ENCODE results near the gene PLXNA2.

Gene PLXNA2

DNA sequence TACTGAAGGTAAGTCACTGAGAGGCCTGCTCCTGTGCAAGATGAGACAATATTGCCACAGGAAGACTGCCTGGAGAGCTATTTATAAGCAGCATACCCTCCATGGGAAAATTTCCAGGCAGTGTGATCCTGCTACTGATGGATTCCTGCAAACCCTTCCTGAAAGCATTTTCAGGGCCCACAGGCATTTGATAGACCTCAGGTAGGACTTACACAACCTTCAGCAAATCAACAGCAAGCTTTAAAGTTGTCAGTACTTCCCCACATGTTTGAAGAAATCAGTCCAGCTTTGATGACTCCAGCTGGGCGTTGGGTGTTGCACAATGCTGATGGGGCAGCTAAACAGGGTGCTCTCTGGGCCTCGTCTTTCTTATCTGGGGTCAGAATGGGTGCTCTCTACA is 108.8 kb downstream of the PLXNA2 start:
- DNase-seq = no peak

DNA sequence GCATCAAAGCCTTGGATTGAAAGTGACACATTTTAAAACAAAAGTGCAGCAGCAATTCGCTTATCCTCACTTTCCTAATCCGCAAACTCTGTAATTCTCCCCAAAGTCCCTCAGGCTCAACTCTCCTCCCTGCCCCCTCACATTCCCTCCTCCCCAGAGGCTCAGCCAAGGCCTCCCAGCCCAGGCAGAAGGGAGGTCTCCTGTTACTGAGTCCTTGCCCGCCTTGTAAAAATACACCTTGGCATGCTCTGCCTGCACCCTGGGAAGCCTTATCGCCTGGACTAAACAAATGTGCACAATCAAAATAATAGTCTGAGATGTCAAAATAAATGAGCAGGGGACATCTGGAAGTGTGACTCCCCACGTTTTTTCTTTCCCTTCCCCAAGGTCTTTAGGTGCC is 109.7 kb downstream of the PLXNA2 start:
- no peak for DNase-seq

DNA sequence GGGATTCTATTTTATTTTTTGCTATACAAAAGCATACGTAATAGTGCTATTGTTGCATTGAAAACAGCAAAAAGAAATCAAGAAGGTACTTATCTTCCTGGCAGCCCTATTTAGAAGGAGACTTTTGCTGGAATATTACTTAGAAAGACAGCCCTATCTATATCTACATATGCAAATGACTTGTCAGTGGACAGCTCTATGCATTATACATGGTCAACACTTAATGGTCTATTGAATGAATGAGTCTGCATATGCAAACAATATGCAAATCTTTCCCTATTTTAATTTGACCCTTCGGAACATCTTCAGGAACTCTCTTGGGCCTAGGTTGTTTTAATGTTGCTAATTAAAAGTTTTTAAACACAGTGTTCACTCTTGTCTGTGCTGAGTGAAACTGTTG is 110.8 kb downstream of the PLXNA2 start:
- DNase-seq = no peak

DNA sequence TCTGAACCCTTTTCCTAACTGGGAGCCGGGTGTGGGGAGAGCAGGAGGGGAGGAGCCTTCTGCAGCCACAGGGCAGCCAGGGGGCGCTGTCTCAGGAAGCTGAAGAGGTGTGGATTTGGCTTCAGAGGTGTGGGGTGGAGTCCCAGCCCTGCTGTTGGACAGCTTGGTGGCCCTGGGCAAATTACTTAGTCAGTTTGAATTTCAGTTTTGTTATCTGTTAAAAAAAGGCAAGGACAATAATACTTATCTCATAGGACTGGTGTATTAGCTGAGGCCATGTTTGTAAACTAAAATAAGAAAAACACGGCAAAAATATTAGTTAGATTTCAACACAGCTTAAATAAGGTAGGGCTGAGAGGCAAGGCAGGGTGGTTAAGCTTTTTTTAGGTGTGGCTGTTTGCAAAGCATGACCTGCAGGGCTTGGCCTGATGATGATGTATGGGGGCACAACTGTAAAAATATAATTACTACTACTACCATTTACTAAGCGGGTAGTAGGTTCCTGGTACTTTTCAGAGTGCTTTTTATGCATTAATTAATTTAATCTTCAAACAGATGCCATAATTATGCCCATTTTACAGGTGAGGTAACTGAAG is 111.8 kb downstream of the PLXNA2 start:
- peak; percentile 39 for DNase-seq

DNA sequence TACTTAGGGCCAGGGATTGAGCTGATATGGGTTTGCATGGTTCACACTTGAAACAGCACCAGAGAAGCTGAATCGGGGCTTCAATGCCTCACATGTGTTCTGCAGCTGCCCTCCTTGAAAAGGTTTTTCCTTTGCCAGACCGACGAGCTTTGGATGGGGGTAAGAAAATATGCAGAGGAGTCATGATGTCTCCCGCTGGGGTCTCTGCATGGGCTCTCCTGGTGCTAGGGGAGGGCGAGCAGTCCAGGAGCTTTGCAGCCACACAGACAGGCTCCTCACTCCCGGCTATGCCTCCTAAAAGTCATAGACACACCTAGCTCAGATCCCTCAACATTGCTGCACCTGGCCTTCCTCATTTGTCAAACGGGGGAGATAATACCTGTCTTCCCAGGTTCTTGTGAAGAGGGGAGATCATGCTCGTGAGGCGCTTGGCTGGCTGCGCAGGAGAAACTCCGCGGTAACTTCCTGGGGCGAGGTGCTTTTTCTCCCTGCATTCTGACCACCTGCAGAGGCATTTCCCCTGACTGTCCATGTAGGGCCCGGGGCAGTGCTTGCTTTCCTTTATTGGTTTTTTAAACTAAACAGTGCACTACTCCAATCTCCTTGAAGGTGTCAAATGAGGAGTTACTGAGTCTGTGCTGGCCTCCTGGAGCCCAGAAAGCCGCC is 112.4 kb downstream of the PLXNA2 start:
- no peak for DNase-seq

DNA sequence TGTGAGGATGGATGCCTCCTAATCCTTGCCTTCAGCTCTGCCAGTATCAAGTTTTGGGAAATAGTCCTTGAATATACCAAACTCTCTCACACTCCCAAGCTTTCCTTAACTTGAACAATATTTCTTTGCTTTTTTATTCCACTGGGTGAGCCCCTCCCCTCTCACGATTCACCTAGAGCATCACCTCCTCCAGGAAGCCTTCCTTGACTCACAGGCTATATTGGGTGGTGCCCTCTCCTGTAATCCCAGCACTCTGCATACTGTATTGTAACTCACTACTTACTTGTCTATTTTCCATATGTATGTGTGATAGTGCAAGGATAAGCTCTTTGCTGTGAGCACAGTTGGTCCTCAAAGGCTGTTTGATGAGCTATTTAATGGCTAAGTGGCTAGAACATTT is 114.7 kb downstream of the PLXNA2 start:
- no peak for DNase-seq

DNA sequence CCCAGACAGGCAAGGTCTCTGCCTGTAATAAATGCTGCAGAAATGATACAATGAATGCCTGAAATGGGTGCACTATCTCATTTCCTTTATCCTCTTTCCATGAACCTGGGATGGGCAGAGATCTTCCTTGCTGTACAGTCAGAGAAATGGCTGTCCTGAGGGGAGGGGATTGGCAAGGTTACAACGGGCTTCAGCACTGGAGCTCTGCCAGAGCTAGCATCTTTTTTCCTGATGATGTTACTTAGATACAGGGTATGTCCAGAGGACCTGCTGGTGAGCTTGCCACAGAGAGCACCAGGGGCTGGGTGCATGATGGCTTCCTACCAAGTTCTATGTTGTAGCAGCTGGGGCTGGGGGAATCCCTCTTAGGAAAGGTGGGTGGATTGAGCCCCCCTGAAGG is 115.1 kb downstream of the PLXNA2 start:
- no peak for DNase-seq

DNA sequence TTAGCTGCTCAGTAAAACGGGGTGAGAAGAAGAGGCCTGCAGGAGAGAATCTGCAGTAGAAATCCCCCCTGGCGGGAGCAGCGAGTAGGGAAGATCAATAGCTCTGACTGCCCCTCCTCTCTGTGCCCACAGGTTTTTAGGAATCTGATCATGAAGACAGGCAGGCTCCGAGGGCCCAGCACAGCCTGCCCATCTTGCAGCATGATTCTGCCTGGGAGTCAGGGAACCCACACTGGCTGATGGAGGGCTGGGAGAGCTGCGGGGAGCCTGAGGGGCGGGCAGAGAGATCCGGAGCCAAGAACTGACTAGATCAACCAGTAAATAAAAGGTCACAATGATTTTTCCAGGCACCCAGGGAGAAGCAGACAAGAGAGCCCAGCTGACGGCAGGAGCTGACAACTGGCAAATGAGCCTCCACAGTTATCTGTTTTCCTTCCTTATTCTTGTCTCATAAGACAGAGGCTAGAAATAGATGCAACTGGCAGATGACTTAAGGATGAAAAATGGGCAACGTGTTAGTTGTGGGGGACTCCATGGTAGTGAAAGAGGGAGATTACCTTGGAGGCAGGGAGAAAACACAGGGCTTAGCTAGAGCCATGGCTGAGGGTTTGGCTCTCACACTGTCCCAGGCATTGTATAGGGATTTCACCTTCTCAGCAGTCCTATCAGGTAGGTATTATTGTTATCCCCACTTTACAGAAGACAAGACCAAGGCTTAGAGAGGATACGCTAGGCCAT is 116.2 kb downstream of the PLXNA2 start:
- no peak for DNase-seq

DNA sequence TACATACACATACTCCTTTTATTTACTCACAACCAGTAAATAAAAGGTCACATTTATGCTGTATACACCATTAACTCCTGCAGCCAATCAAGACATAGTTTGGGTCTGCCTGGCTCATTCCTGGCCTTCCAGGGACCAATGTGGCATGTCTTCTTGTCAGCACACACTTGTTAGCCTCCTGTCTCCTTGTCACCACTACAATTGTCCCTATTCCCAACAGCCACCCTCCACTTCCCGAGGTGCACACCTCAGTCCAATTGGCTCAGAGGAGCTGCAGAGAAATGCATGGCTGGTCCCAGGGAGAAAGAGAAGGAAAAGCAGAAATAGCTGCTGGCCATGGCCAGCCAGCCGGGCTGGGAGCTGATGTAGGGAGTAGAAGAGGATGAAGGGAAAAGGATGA is 116.9 kb downstream of the PLXNA2 start:
- no peak for DNase-seq

DNA sequence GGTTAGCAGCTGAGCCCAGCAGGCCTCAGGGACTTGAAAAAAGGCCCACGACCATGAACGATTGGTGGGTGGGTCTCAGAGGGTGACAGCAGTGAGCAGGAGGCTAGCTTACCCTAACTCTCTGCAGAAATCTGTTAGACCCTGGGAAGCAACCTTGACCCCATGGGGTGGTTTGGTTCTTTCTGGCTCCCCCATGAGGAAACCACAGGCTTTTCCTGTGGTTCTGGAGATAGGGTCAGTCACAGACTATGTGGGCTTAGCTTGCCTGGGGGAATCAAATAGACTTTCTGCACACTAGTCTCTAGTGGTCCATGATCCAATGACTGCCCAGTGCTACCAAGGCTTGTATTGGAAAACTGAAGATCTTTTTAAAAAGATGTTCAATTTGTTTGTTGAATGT is 118.1 kb downstream of the PLXNA2 start:
- DNase-seq = no peak

DNA sequence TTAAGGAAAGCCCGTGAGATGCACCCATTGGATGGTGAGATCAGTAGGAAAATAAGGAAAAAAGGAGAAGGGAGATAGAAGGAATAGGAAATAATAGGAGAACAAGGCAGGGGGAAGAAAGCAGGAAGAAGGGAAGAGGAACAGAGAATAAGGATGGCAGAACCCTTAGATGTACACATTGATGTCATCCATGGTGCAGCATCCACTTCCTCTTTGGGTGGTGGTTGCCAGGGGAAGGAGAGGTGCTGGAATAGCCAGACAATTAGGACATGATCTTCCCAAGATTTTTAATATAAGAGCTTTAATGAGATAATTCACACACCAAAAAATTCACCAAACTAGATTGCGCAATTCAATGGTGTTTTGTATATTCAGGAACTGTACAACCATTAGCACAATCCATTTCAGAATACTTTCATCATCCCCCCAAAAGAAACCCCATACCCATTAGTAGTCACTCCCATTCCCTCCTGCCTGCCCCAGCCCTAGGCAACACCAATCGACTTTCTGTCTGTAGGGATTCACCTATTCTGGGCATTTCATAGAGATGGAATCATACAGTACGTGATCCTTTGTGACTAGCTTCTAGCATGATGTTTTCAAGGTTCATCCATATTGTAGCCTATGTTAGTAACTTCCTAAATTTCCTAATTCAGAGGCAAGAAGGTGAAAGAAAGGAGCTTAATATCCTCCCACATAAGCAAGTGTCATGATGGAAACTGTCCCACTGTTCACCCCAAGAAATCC is 121.4 kb downstream of the PLXNA2 start:
- no peak for DNase-seq

DNA sequence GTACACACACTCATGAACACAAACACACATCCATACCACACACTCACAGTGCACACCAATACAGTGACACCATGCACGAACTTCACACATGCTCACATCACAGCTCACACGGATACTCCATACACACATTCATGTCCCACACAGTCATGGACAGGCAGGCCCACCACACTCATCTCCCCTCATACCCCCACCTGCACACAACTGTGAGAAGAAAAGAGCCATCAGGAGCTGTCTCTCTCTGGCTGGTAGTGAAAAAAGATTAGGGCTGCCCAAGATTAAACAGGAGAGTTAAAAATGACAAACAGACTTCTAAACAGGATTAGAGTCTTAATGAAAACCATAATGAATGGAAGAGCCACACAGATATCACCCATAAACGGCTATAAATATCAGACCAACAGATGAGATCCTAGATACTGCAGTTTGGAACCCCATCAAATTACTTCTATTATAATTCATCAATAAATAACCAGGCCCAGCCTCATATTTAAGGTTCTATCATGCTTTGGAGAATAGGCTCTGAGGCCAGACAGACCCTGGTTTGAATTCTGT is 122.3 kb downstream of the PLXNA2 start:
- no peak for DNase-seq

DNA sequence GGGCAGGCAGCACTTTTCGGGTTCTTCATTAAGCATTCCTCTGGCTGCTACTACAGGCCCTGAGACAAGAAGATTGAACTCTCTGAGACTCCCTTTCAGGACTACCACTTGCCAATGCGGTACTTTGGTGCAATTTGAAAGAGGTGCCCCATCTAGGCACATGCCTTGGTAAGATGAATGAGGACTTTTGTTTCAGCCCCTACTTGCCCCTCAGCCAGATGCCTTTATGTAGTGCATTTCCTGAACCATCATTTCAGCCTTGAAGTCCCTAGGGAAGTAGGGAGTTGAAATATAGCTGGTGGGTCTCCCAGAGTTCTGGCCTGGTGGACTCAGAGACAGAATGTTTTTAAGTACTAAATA is 123.8 kb downstream of the PLXNA2 start:
- DNase-seq = no peak

DNA sequence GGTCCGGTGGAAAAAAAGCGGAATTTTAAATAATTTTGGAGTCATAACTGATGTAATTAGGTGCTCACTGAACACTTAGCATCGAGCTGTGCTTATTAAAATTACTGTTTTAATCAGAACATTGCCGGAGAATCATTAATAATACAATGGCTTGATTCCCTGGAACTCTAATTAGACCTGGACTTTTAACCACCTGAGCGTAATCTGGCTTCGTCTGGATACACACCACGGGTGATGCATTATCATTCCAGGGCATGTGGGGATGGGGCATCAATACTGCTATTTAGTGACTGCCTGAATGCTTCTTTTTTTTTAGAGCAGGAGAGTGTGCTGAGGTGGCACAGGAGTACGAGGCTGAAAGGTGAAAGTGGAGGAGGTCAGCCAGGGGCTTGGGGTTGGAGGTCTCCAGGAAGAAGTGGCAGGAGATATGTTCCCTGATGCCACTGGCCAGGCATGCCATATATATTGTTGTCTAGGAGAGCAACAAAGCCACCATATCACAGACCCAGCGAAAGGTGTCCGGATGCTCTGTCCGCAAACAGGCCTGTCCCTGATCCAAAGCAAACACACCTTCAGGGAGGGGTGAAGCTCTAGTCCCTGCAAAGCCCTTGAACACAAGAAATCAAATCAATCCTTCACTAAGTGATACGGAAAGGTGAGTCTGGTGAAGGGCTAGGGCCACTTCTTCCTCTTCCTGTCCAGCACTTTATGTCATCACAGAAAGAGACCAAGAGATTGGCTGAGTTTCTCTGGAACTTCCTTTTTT is 125.2 kb downstream of the PLXNA2 start:
- no peak for DNase-seq

DNA sequence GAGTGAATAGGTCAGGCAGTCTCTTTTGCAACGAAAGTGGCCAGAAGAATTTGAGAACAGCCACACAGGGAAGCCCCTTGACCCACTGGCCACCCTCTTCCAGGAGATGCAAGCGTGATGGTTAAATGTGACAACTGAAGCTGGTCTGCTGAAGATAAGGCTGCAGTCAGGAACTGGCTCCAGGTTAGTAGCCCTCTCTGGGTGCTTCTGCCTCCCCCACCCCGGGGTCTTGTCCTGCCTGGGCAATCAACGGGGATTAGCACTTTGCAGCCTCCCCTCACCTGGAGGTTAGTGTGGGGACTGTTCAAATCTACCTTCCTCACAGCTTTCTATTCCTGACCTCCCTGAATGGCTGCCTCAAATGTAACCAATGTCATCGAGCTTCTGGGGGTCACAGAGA is 125.9 kb downstream of the PLXNA2 start:
- no peak for DNase-seq

DNA sequence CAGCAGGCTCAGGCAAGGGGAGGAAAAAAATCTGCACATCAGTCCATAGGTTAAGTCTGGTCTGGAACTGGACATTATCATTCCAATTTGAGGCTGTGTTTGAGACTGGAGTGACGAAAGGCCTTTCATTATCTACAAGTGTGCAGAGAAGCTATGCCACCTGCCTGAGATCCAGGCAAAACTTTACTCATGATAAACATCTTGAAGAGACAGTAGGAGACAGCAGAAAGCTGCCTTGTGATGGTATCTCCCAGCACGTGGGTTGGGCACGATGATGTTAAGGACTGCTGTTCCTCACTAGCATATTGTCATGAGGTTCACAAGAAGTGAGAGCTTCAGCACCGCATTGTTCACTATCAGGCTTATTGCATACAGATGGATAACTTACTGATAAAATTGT is 126.4 kb downstream of the PLXNA2 start:
- DNase-seq = no peak

DNA sequence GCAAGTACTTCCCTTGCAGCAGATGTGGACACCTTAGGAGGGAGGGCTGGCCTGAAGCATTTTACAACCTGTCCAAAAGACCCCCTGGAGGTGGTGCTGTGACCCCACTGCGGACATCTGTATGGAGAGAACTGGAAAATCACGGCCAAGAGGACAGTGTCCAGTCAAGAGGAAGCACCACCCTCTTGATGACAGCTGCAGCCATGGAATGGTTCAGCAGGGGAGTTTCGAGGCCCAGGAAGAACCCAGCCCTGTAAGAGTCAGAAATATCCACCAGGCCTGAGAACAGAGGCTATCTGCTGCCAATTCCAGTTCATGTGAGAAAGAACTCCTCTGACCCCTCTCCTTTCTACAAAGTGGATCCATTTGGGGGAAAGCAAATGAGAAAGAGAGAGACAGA is 126.8 kb downstream of the PLXNA2 start:
- DNase-seq = no peak

DNA sequence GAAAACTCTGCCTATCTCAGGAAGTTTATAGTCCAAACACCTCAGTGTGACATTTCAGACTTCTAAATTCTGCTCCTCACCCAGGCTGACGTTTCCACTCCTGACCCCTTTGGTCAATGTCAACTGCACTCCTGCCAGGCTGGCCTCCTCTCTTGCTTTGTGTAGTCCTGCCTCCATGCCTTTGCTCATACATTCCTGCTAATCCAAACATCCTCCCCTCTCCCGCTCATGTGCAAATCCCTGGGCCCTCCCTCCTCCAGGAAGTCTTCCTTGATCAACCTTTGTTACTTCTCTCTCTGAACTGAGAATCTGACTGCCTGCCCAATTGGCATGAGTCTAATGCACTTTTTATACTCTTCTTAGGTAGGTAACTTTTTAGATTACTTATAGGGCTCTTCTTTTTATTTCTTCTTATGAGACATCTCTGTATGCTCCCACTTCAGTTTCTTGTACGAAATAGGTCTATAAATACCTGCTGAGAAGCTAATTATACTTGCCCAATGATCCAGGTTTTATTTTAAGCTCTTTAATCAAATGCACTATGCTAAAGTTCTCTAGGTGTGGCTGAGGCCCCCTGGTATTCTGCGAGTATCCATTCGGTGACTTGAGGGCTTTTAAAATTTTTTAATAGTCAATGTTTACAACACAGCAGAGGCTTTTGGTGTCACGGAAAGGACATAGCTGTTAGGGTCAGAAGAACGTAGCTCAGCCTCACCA is 128.1 kb downstream of the PLXNA2 start:
- DNase-seq = no peak

DNA sequence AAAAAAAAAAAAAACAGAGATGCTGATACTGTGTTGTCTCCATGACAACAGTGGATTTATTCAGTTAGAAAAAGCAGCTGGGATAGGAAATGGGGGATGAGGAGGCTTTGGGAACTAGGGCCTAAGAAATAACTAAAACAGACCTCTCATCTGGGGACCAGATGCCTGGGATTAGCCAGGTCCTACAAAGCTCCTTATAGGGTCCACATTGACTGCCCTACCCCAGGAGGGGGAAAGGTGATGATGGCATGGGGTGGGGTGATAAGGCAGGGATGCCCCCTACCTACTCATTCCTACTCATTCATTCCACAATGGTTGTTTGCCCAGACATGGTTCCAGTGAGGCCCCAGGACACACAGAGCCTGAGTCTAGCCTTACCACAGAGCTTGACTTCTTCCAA is 131.2 kb downstream of the PLXNA2 start:
- no peak for DNase-seq

DNA sequence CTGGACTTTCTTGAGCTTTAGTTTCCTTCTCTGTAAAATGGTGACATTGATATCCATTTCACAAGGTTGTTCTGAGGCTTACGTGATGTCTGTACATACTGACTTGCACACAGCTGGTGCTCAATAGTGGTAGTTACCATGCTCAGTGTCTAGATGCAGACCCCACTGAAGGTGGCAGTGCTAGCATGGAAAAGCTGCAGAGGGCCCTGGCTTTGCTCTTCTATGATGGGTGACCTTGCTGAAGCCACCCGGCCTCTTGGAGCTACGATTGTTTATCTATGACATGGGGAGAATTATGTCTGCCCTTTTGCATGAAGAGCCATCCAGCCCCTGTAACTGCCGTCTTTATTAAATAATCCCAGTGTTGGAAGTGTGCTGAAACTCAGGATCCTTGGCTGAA is 131.8 kb downstream of the PLXNA2 start:
- DNase-seq = no peak

DNA sequence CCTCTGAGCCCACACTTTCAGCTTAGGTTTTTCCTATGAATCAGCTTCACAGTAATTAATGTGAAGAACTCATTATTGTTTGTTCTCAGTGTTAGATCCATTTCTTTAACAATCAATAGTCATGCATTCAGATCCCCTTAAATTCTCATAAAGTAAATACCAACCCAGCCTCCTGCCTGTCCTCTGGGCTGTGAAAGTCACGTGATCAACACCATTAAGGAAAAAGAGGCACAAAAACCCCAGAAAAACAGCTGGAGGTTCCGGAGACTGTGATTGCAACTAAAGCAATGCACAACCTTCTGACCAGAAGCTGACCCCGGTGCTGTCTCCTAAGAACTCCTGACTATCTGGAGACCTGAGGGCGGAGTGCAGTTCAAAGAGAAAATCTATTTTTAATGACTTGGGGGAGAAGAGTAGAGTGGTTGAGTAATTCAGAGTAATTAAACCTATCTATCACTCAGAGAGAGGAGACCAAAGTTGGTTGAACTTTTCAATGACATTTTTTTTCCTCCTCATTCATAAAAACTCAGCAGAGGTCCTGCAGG is 132.5 kb downstream of the PLXNA2 start:
- DNase-seq = no peak

DNA sequence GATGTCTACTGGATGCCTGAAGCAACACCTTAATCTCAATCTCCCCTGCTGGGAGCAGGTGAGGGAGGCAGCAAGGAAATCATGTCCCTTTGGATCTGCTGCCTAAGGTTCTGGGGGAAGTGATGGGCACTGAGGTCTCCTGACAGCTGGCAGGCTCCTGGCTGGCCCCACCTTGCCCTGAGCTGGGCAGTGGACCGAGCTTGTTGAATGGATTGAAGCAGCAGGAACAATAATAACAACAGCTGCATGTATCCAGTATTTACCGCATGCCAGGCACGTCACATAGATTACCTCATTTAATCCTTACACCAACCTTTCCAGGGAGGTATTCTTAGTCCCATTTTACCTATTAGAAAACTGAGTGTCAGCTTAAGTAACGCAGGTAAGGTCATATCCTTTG is 133.9 kb downstream of the PLXNA2 start:
- no peak for DNase-seq

Measured in stimulated activated CD4-positive, alpha-beta T cell treated with anti-CD3 and anti-CD28 coated beads, Interleukin-12 subunit alpha, Interleukin-12 subunit beta, amount 100 ng/mL, for 4 hours (primary cell).